Psoas muscle (tissue), 8 donors: ENCODE measurements around the gene FBXW2. TPM values are rescaled to one million over a fixed set of nuclear protein-coding genes. Genes with fewer than 3 reads are reported as not detected.

Experiments used
- ATAC-seq, 4 donors: fragments of 200-7000 bp; cut with Tn5 transposase; one replicate each; pipeline ENCODE4 v1.9.1; 2020; ENCODE audit warnings: moderate library complexity in 3 of 4, mild to moderate bottlenecking in 2 of 4
- DNase-seq, 2 donors: peaks; one replicate each; pipeline ENCODE4 v3.0.0-alpha.2; 2020
- H3K27ac ChIP-seq: fragments of 200-600 bp; one replicate; pipeline ENCODE4 v1.8.0; 2022
- H3K27me3 ChIP-seq, 3 donors: fragments of 200-600 bp in 1 of 3; one replicate each; pipeline versions ENCODE4 v1.6.1 to v1.8.0; 2013 to 2022; ENCODE audit warnings: low read length in 2 of 3, mild to moderate bottlenecking in 2 of 3, moderate library complexity in 1 of 3; ENCODE audit not compliant: insufficient read depth in 3 of 3
- H3K36me3 ChIP-seq, 2 donors: fragments of 200-600 bp in 1 of 2; one replicate each; pipeline versions ENCODE4 v1.6.1 to v1.8.0; 2013 to 2022; ENCODE audit warnings: low read depth in 1 of 2, mild to moderate bottlenecking in 1 of 2, moderate library complexity in 1 of 2; ENCODE audit not compliant: insufficient read depth in 1 of 2
- H3K4me1 ChIP-seq: fragments of 200-600 bp; one replicate; pipeline ENCODE4 v1.8.0; 2022
- H3K4me3 ChIP-seq: fragments of 200-600 bp; one replicate; pipeline ENCODE4 v1.8.0; 2022; ENCODE audit warnings: mild to moderate bottlenecking
- H3K9me3 ChIP-seq: fragments of 200-600 bp; one replicate; pipeline ENCODE4 v1.8.0; 2022
- CTCF ChIP-seq: fragments of 200-600 bp; IDR thresholded peaks from one replicate; pipeline ENCODE4 v1.8.0; 2022; ENCODE audit warnings: antibody characterized with exemption
- WGBS, 3 donors: extraction: QIAGEN DNeasy Blood & Tissue Kit; methylation state at CpG; one replicate each; pipeline versions ENCODE4 v1.1.6 to v1.1.7; 2013; 5-methylcytosine and 5-hydroxymethylcytosine counted together
- intact Hi-C, 2 donors: fragments of 100-400 bp; cut with DNase I; formaldehyde crosslinking; loops; one replicate each; pipeline versions ENCODE4 v1.11.0 to v1.14.2; 2022
- polyA plus RNA-seq, 3 donors: library from polyadenylated mRNA; stranded (reverse); fragments of 200-250 nt; gene quantifications; one replicate each; pipeline ENCODE4 v1.2.3, GENCODE V29; 2013
- total RNA-seq, 4 donors: library from RNA; stranded (reverse); fragmentation: NEBNext Ultra II Directional in 2 of 4; extraction: Animal tissue kit (Norgen Biotek cat#: 25700) in 2 of 4; gene quantifications; one replicate each; pipeline versions ENCODE4 v1.2.1 to v1.2.4, GENCODE V29; 2021 to 2023
- donor health status: healthy with polysubstance abuse.
- donor health status: DM: no; HTN: no; CAD: no; lungs with moderate emphysema.
- donor health status: Bipolar disorder and iron deficiency.
- donor health status: healthy.
- donor health status: DM: yes; HTN: yes; CAD: no.
- donor health status: DM: no; HTN: no; CAD: no.
- donor health status: DM: no; HTN: no; CAD: no.
- donor health status: DM: yes; HTN: yes; CAD: no.

The FBXW2 gene
- total and polyA plus RNA-seq, 7 donors: 8.0 to 36.8 (median 25.3) TPM

GRCh38 chr9:120768247-120768646, 25.0 kb downstream of the FBXW2 start:
- H3K27ac ChIP-seq: no peak overlapping the region
- H3K4me1 ChIP-seq: no peaks in the 10 kb centered on the region
- H3K36me3 ChIP-seq: peaks cover 26 to 99% of the 10 kb centered on the region in 2 donors
- H3K4me3 ChIP-seq: no peak overlapping the region
- DNase-seq (no peak), ATAC-seq (no peak)
- intact Hi-C loops: no loop called here
- 92 to 95% (median 94%) methylated on average over 4 of the region's 4 CpGs for WGBS, 3 donors
- no peaks in the 10 kb centered on the region for H3K9me3 ChIP-seq
- H3K27me3 ChIP-seq: no peaks in the 10 kb centered on the region
- TF ChIP-seq CTCF: no peak

DNA sequence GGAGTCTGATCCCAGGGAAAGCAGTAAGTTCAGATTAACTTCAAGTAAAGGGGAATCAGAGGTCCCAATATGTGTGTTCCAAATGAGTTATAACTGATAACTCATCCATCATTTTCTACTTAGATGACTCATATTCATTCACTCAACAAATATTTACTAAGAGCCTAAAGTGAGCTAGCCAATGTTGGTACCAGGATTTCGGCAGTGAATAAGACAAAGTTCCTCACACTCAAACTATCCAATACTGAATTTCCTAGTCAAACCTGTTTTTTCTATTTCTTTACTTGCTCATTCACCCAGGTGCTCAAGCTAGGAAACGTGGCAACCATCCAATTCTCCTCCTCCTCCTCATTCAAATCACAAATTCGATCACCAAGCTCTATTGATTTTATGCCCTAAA, 25.8 kb downstream of the FBXW2 start:
- ATAC-seq (no peak), DNase-seq (no peak)
- no peaks in the 10 kb centered on the region for H3K27me3 ChIP-seq
- H3K4me3 ChIP-seq: no peak overlapping the region
- no peaks in the 10 kb centered on the region for H3K9me3 ChIP-seq
- TF ChIP-seq CTCF: no peak
- no peaks in the 10 kb centered on the region for H3K4me1 ChIP-seq
- H3K36me3 ChIP-seq: peaks cover 26 to 99% of the 10 kb centered on the region in 2 donors
- H3K27ac ChIP-seq: no peak overlapping the region
- WGBS, 3 donors: 90% methylated on average over 3 of the region's 3 CpGs
- intact Hi-C loops: no loop called here

DNA sequence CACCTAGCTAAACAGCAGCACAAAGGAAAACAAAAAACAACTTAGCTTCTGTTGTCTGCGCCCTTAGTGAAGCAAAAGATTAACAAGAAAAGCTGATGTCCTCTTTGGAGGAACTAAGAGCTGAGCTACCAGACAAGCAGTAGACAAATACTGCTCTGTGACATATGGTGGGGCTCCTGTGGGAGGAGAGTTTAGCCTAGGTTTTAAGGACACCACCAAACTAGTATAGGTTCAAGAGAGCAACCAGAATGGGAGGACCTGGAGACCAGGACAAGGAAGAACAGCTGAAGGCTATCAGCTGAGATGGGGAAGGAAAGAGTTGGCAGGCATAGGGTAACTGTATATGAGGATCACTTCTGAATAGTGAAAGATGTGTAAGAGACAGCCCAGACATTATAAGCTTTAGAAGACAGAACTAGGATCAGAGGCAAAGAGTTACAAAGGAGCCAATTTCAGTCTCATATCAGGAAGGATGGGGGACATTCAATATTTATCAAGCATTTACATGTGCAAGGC, 27.2 kb downstream of the FBXW2 start:
- intact Hi-C loops: no loop called here
- no peak overlapping the region for H3K27ac ChIP-seq
- no peak for DNase-seq
- no peak for TF ChIP-seq CTCF
- H3K27me3 ChIP-seq: no peaks in the 10 kb centered on the region
- WGBS, 3 donors: 89 to 96% (median 95%) methylated on average over 1 of the region's 1 CpG
- ATAC-seq: peak in 1 of 4 donors; percentile 63
- no peak overlapping the region for H3K4me3 ChIP-seq
- H3K36me3 ChIP-seq: peaks cover 22 to 99% of the 10 kb centered on the region in 2 donors
- H3K9me3 ChIP-seq: no peaks in the 10 kb centered on the region
- H3K4me1 ChIP-seq: no peaks in the 10 kb centered on the region

DNA sequence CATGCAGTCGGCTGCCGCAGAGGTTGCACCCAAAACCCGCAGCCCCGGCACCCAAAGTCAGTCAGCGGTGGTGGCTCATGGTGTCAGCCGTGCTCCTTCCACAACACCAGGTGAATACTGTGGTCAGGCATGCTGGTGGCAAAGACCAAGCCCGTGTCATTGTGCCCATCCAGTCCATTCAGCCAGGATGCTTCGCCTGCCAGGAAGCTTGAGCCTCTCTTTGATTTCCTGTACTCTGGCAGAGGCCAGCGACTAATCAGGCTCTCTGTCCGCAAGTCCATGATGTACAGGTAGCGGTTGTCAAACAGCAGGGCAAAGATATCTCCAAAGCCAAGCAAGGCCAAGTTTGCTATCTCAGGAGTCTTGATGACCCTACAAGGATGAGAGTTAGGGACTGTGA, 28.7 kb downstream of the FBXW2 start:
- no peaks in the 10 kb centered on the region for H3K4me1 ChIP-seq
- H3K9me3 ChIP-seq: no peaks in the 10 kb centered on the region
- DNase-seq (no peak), ATAC-seq (no peak)
- intact Hi-C loops: no loop called here
- H3K4me3 ChIP-seq: no peak overlapping the region
- no peak overlapping the region for H3K27ac ChIP-seq
- TF ChIP-seq CTCF: no peak
- H3K27me3 ChIP-seq: no peaks in the 10 kb centered on the region
- H3K36me3 ChIP-seq: peaks cover 19 to 96% of the 10 kb centered on the region in 2 donors
- WGBS, 3 donors: 92 to 96% (median 93%) methylated on average over 11 of the region's 11 CpGs

- intact Hi-C loops: no loop called here
- H3K4me1 ChIP-seq: no peaks in the 10 kb centered on the region
- no peaks in the 10 kb centered on the region for H3K9me3 ChIP-seq
- H3K27ac ChIP-seq: no peak overlapping the region
- DNase-seq (no peak), ATAC-seq (no peak)
- H3K27me3 ChIP-seq: no peaks in the 10 kb centered on the region
- WGBS, 3 donors: 63 to 84% (median 70%) methylated on average over 2 of the region's 2 CpGs
- H3K4me3 ChIP-seq: no peak overlapping the region
- no peak for TF ChIP-seq CTCF
- peaks cover 11 to 89% of the 10 kb centered on the region in 2 donors for H3K36me3 ChIP-seq
These were observed 32.2 kb downstream of the FBXW2 start for GRCh38 chr9:120761006-120761405.
